ENCODE results near the gene SOWAHB.

The SOWAHB gene

GRCh38 chr4:76867880-76868655, 29.9 kb downstream of the SOWAHB start:
- H3K4me1 ChIP-seq (ENCODE audit: insufficient read depth, low read length), result no peaks in the 10 kb centered on the region
- H3K9me3 ChIP-seq (ENCODE audit: low read length), result no peaks in the 10 kb centered on the region
- no peak overlapping the region for H3K9ac ChIP-seq (ENCODE audit: low read length)
- no peak overlapping the region for H3K27ac ChIP-seq (ENCODE audit: low read depth, low read length)
- no peaks in the 10 kb centered on the region for H3K27me3 ChIP-seq (ENCODE audit: control insufficient read depth in 1 of 2, insufficient read depth in 2 of 2, low read length in 2 of 2)
- H3K4me3 ChIP-seq (ENCODE audit: low read depth in 1 of 2, low read length in 2 of 2), result no peak overlapping the region
- H3K36me3 ChIP-seq (ENCODE audit: insufficient read depth, low read length), result no peaks in the 10 kb centered on the region

- no peaks in the 10 kb centered on the region for H3K9me3 ChIP-seq (ENCODE audit: low read length)
- H3K9ac ChIP-seq (ENCODE audit: low read length), result no peak overlapping the region
- no peak overlapping the region for H3K27ac ChIP-seq (ENCODE audit: low read depth, low read length)
- H3K27me3 ChIP-seq (ENCODE audit: control insufficient read depth in 1 of 2, insufficient read depth in 2 of 2, low read length in 2 of 2), result no peaks in the 10 kb centered on the region
- no peak overlapping the region for H3K4me3 ChIP-seq (ENCODE audit: low read depth in 1 of 2, low read length in 2 of 2)
- H3K36me3 ChIP-seq (ENCODE audit: insufficient read depth, low read length), result no peaks in the 10 kb centered on the region
- H3K4me1 ChIP-seq (ENCODE audit: insufficient read depth, low read length), result no peaks in the 10 kb centered on the region
Observed at GRCh38 chr4:76867377-76867776, 30.6 kb downstream of the SOWAHB start.

GRCh38 chr4:76866641-76867040, 31.3 kb downstream of the SOWAHB start:
- Histone ChIP-seq H3K36me3 (ENCODE audit: insufficient read depth, low read length) (no peaks in the 10 kb centered on the region), H3K27ac (ENCODE audit: low read depth, low read length) (no peak overlapping the region)

GRCh38 chr4:76858319-76858718, 39.6 kb downstream of the SOWAHB start:
- H3K36me3 ChIP-seq (ENCODE audit: insufficient read depth, low read length), result no peaks in the 10 kb centered on the region
- no peak overlapping the region for H3K4me3 ChIP-seq (ENCODE audit: low read depth in 1 of 2, low read length in 2 of 2)
- H3K9me3 ChIP-seq (ENCODE audit: low read length), result no peaks in the 10 kb centered on the region
- H3K9ac ChIP-seq (ENCODE audit: low read length), result no peak overlapping the region
- H3K27ac ChIP-seq (ENCODE audit: low read depth, low read length), result no peak overlapping the region
- no peaks in the 10 kb centered on the region for H3K27me3 ChIP-seq (ENCODE audit: control insufficient read depth in 1 of 2, insufficient read depth in 2 of 2, low read length in 2 of 2)
- peaks cover 4% of the 10 kb centered on the region for H3K4me1 ChIP-seq (ENCODE audit: insufficient read depth, low read length)

More at GRCh38 chr4:76866641-76867040, 31.3 kb downstream of the SOWAHB start:
- H3K4me1 ChIP-seq (ENCODE audit: insufficient read depth, low read length), result no peaks in the 10 kb centered on the region
- H3K27me3 ChIP-seq (ENCODE audit: control insufficient read depth in 1 of 2, insufficient read depth in 2 of 2, low read length in 2 of 2), result no peaks in the 10 kb centered on the region
- no peaks in the 10 kb centered on the region for H3K9me3 ChIP-seq (ENCODE audit: low read length)
- no peak overlapping the region for H3K9ac ChIP-seq (ENCODE audit: low read length)
- no peak overlapping the region for H3K4me3 ChIP-seq (ENCODE audit: low read depth in 1 of 2, low read length in 2 of 2)

GRCh38 chr4:76857074-76857409, 40.9 kb downstream of the SOWAHB start:
- H3K27me3 ChIP-seq (ENCODE audit: control insufficient read depth in 1 of 2, insufficient read depth in 2 of 2, low read length in 2 of 2), result no peaks in the 10 kb centered on the region
- peaks cover 4% of the 10 kb centered on the region for H3K4me1 ChIP-seq (ENCODE audit: insufficient read depth, low read length)
- no peaks in the 10 kb centered on the region for H3K9me3 ChIP-seq (ENCODE audit: low read length)
- no peaks in the 10 kb centered on the region for H3K36me3 ChIP-seq (ENCODE audit: insufficient read depth, low read length)
- no peak overlapping the region for H3K4me3 ChIP-seq (ENCODE audit: low read depth in 1 of 2, low read length in 2 of 2)
- H3K9ac ChIP-seq (ENCODE audit: low read length), result no peak overlapping the region
- H3K27ac ChIP-seq (ENCODE audit: low read depth, low read length), result no peak overlapping the region

GRCh38 chr4:76856243-76857073, 41.5 kb downstream of the SOWAHB start:
- Histone ChIP-seq H3K9me3 (ENCODE audit: low read length) (no peaks in the 10 kb centered on the region), H3K36me3 (ENCODE audit: insufficient read depth, low read length) (no peaks in the 10 kb centered on the region), H3K9ac (ENCODE audit: low read length) (no peak overlapping the region), H3K27ac (ENCODE audit: low read depth, low read length) (no peak overlapping the region), H3K27me3 (ENCODE audit: control insufficient read depth in 1 of 2, insufficient read depth in 2 of 2, low read length in 2 of 2) (no peaks in the 10 kb centered on the region), H3K4me1 (ENCODE audit: insufficient read depth, low read length) (peaks cover 4% of the 10 kb centered on the region), H3K4me3 (ENCODE audit: low read depth in 1 of 2, low read length in 2 of 2) (no peak overlapping the region)

- peaks cover 4% of the 10 kb centered on the region for H3K4me1 ChIP-seq (ENCODE audit: insufficient read depth, low read length)
- H3K9ac ChIP-seq (ENCODE audit: low read length), result no peak overlapping the region
- no peak overlapping the region for H3K4me3 ChIP-seq (ENCODE audit: low read depth in 1 of 2, low read length in 2 of 2)
- H3K36me3 ChIP-seq (ENCODE audit: insufficient read depth, low read length), result no peaks in the 10 kb centered on the region
- no peaks in the 10 kb centered on the region for H3K9me3 ChIP-seq (ENCODE audit: low read length)
- no peak overlapping the region for H3K27ac ChIP-seq (ENCODE audit: low read depth, low read length)
- no peaks in the 10 kb centered on the region for H3K27me3 ChIP-seq (ENCODE audit: control insufficient read depth in 1 of 2, insufficient read depth in 2 of 2, low read length in 2 of 2)
Observed at GRCh38 chr4:76854858-76855257, 43.1 kb downstream of the SOWAHB start.

- no peaks in the 10 kb centered on the region for H3K9me3 ChIP-seq (ENCODE audit: low read length)
- no peak overlapping the region for H3K27ac ChIP-seq (ENCODE audit: low read depth, low read length)
- no peaks in the 10 kb centered on the region for H3K36me3 ChIP-seq (ENCODE audit: insufficient read depth, low read length)
- no peaks in the 10 kb centered on the region for H3K27me3 ChIP-seq (ENCODE audit: control insufficient read depth in 1 of 2, insufficient read depth in 2 of 2, low read length in 2 of 2)
- peaks cover 4% of the 10 kb centered on the region for H3K4me1 ChIP-seq (ENCODE audit: insufficient read depth, low read length)
- H3K9ac ChIP-seq (ENCODE audit: low read length), result no peak overlapping the region
- H3K4me3 ChIP-seq (ENCODE audit: low read depth in 1 of 2, low read length in 2 of 2), result no peak overlapping the region
Observed at GRCh38 chr4:76851375-76851774, 46.6 kb downstream of the SOWAHB start.

- Histone ChIP-seq H3K4me1 (ENCODE audit: insufficient read depth, low read length) (no peaks in the 10 kb centered on the region), H3K4me3 (ENCODE audit: low read depth in 1 of 2, low read length in 2 of 2) (no peak overlapping the region), H3K9me3 (ENCODE audit: low read length) (no peaks in the 10 kb centered on the region), H3K9ac (ENCODE audit: low read length) (no peak overlapping the region), H3K27me3 (ENCODE audit: control insufficient read depth in 1 of 2, insufficient read depth in 2 of 2, low read length in 2 of 2) (no peaks in the 10 kb centered on the region), H3K27ac (ENCODE audit: low read depth, low read length) (no peak overlapping the region), H3K36me3 (ENCODE audit: insufficient read depth, low read length) (no peaks in the 10 kb centered on the region)
Observed at GRCh38 chr4:76850010-76850441, 47.9 kb downstream of the SOWAHB start.
